SK-N-SH treated with all-trans-retinoic acid at 6 μM for 48 hours (cell line): ENCODE results near the gene SNRK.

Source experiments
- ATAC-seq: fragments of 200-7000 bp; cut with Tn5 transposase; 3 replicates; pipeline ENCODE4 v1.9.1; 2020; ENCODE audit warnings: mild to moderate bottlenecking, moderate library complexity
- BACH2 ChIP-seq: fragments of 250-450 bp; sonication (Bioruptor Pico); IDR thresholded peaks from 2 replicates; pipeline ENCODE4 v1.9.0; 2021; ENCODE audit warnings: mild to moderate bottlenecking, borderline replicate concordance
- CREB5 ChIP-seq: fragments of 250-450 bp; sonication (Bioruptor Pico); IDR thresholded peaks from 2 replicates; pipeline ENCODE4 v1.5.1; 2020; ENCODE audit warnings: low read depth, mild to moderate bottlenecking, moderate library complexity
- CSDC2 ChIP-seq: fragments of 250-450 bp; sonication (Bioruptor Pico); IDR thresholded peaks from 2 replicates; pipeline ENCODE4 v1.5.0; 2020; ENCODE audit warnings: mild to moderate bottlenecking, moderate library complexity
- CSRNP3 ChIP-seq: fragments of 250-450 bp; sonication (Bioruptor Pico); IDR thresholded peaks from 2 replicates; pipeline ENCODE4 v1.5.1; 2021; ENCODE audit warnings: mild to moderate bottlenecking, moderate library complexity
- ESRRG ChIP-seq: fragments of 250-450 bp; sonication (Bioruptor Pico); IDR thresholded peaks from 2 replicates; pipeline ENCODE4 v1.6.1; 2021; ENCODE audit warnings: mild to moderate bottlenecking
- GLIS3 ChIP-seq: fragments of 250-450 bp; sonication (Bioruptor Pico); IDR thresholded peaks from 2 replicates; pipeline ENCODE4 v1.5.0; 2020; ENCODE audit warnings: mild to moderate bottlenecking, moderate library complexity
- OSR1 ChIP-seq: fragments of 250-450 bp; sonication (Bioruptor Pico); IDR thresholded peaks from 2 replicates; pipeline ENCODE4 v1.8.0; 2022; ENCODE audit warnings: moderate library complexity, mild to moderate bottlenecking, inconsistent platforms
- PATZ1 ChIP-seq: fragments of 250-450 bp; sonication (Bioruptor Pico); IDR thresholded peaks from 2 replicates; pipeline ENCODE4 v1.8.0; 2020; ENCODE audit warnings: mild to moderate bottlenecking, moderate library complexity, borderline replicate concordance
- PPARA ChIP-seq: fragments of 250-450 bp; sonication (Bioruptor Pico); IDR thresholded peaks from 2 replicates; pipeline ENCODE4 v1.5.0; 2020; ENCODE audit warnings: mild to moderate bottlenecking, borderline replicate concordance
- RARB ChIP-seq: fragments of 250-450 bp; sonication (Bioruptor Pico); IDR thresholded peaks from 2 replicates; pipeline ENCODE4 v1.8.0; 2021; ENCODE audit warnings: mild to moderate bottlenecking, moderate library complexity
- TCF4 ChIP-seq: fragments of 250-450 bp; sonication (Bioruptor Pico); IDR thresholded peaks from 2 replicates; pipeline ENCODE4 v1.8.0; 2021; ENCODE audit warnings: mild to moderate bottlenecking, moderate library complexity, borderline replicate concordance
- TOX ChIP-seq: fragments of 250-450 bp; sonication (Bioruptor Pico); IDR thresholded peaks from 2 replicates; pipeline ENCODE4 v1.8.0; 2021; ENCODE audit warnings: mild to moderate bottlenecking, moderate library complexity, borderline replicate concordance
- ZC3H10 ChIP-seq: fragments of 250-450 bp; sonication (Bioruptor Pico); IDR thresholded peaks from 2 replicates; pipeline ENCODE4 v1.5.1; 2021; ENCODE audit warnings: mild to moderate bottlenecking, moderate library complexity
- ZFP3 ChIP-seq: fragments of 250-450 bp; sonication (Bioruptor Pico); IDR thresholded peaks from 2 replicates; pipeline ENCODE4 v1.5.0; 2020; ENCODE audit warnings: mild to moderate bottlenecking, moderate library complexity
- ZFP30 ChIP-seq: fragments of 450-650 bp; formaldehyde crosslinking; IDR thresholded peaks from 2 replicates; pipeline ENCODE4 v1.5.0; 2022; ENCODE audit warnings: mild to moderate bottlenecking, moderate library complexity
- ZNF70 ChIP-seq: fragments of 450-650 bp; formaldehyde crosslinking; IDR thresholded peaks from 2 replicates; pipeline ENCODE4 v1.5.0; 2020; ENCODE audit warnings: mild to moderate bottlenecking, moderate library complexity
- ZNF8 ChIP-seq: fragments of 450-650 bp; formaldehyde crosslinking; IDR thresholded peaks from 2 replicates; pipeline ENCODE4 v1.5.0; 2020; ENCODE audit warnings: mild to moderate bottlenecking, moderate library complexity
- TF ChIP-seq, protein P1 (sequence below): fragments of 250-450 bp; sonication (Bioruptor Pico); IDR thresholded peaks from 2 replicates; pipeline ENCODE4 v1.8.0; 2021; ENCODE audit warnings: low read depth, mild to moderate bottlenecking, moderate library complexity, borderline replicate concordance
- TF ChIP-seq, protein P2 (sequence below): fragments of 250-450 bp; sonication (Bioruptor Pico); IDR thresholded peaks from 2 replicates; pipeline ENCODE4 v1.5.0; 2020; ENCODE audit warnings: mild to moderate bottlenecking, moderate library complexity

The SNRK gene

GRCh38 chr3:43243590-43244587 lies 42.5 kb upstream of the SNRK start:
- TF ChIP-seq PPARA (CRISPR knock-in tag) (no peak), BACH2 (CRISPR knock-in tag) (no peak), ZFP3 (no peak), ZNF70 (CRISPR knock-in tag) (no peak), RARB (CRISPR knock-in tag) (no peak), ZFP30 (CRISPR knock-in tag) (no peak), CSDC2 (CRISPR knock-in tag) (no peak), ZC3H10 (no peak), PATZ1 (no peak), TOX (CRISPR knock-in tag) (no peak), OSR1 (CRISPR knock-in tag) (no peak), CSRNP3 (no peak), CREB5 (CRISPR knock-in tag) (no peak)
- TF ChIP-seq, protein P1, sequence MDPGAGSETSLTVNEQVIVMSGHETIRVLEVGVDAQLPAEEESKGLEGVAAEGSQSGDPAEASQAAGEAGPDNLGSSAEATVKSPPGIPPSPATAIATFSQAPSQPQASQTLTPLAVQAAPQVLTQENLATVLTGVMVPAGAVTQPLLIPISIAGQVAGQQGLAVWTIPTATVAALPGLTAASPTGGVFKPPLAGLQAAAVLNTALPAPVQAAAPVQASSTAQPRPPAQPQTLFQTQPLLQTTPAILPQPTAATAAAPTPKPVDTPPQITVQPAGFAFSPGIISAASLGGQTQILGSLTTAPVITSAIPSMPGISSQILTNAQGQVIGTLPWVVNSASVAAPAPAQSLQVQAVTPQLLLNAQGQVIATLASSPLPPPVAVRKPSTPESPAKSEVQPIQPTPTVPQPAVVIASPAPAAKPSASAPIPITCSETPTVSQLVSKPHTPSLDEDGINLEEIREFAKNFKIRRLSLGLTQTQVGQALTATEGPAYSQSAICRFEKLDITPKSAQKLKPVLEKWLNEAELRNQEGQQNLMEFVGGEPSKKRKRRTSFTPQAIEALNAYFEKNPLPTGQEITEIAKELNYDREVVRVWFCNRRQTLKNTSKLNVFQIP (CRISPR knock-in tag): no peak
- no peak for ATAC-seq

DNA sequence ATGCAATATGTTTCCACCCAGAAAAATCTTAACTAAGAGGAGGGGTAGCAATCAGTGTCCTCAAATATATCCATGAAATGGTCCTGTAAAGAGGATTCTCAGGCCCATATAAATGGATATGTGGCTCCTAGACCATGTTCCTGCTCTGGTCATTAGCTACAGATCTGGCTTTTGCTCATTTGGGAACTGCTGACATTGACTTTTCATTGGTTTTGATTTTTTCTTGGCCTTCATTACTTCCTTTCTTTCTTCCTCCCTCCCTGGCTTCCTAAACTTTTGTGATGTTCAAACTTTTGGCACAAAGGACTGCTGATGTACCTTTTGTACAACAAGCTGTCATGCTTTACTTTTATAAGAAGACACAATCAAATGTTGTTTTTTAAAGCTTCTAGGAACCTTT lies 41.6 kb upstream of the SNRK start:
- no peak for TF ChIP-seq TOX (CRISPR knock-in tag)
- no peak for TF ChIP-seq CSRNP3
- no peak for ATAC-seq

GRCh38 chr3:43246976-43247375 lies 39.4 kb upstream of the SNRK start:
- no peak for ATAC-seq
- TF ChIP-seq RARB (CRISPR knock-in tag): no peak
- no peak for TF ChIP-seq BACH2 (CRISPR knock-in tag)
- no peak for TF ChIP-seq ZC3H10
- no peak for TF ChIP-seq ZNF8
- TF ChIP-seq GLIS3: no peak

- no peak for ATAC-seq
- TF ChIP-seq ZNF70 (CRISPR knock-in tag): no peak
- TF ChIP-seq TOX (CRISPR knock-in tag): no peak
- TF ChIP-seq, protein P2, sequence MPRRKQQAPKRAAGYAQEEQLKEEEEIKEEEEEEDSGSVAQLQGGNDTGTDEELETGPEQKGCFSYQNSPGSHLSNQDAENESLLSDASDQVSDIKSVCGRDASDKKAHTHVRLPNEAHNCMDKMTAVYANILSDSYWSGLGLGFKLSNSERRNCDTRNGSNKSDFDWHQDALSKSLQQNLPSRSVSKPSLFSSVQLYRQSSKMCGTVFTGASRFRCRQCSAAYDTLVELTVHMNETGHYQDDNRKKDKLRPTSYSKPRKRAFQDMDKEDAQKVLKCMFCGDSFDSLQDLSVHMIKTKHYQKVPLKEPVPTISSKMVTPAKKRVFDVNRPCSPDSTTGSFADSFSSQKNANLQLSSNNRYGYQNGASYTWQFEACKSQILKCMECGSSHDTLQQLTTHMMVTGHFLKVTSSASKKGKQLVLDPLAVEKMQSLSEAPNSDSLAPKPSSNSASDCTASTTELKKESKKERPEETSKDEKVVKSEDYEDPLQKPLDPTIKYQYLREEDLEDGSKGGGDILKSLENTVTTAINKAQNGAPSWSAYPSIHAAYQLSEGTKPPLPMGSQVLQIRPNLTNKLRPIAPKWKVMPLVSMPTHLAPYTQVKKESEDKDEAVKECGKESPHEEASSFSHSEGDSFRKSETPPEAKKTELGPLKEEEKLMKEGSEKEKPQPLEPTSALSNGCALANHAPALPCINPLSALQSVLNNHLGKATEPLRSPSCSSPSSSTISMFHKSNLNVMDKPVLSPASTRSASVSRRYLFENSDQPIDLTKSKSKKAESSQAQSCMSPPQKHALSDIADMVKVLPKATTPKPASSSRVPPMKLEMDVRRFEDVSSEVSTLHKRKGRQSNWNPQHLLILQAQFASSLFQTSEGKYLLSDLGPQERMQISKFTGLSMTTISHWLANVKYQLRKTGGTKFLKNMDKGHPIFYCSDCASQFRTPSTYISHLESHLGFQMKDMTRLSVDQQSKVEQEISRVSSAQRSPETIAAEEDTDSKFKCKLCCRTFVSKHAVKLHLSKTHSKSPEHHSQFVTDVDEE (CRISPR knock-in tag): no peak
- no peak for TF ChIP-seq GLIS3
- TF ChIP-seq PPARA (CRISPR knock-in tag): no peak
- no peak for TF ChIP-seq TCF4 (CRISPR knock-in tag)
- no peak for TF ChIP-seq PATZ1
- no peak for TF ChIP-seq RARB (CRISPR knock-in tag)
- TF ChIP-seq, protein P1 (CRISPR knock-in tag): no peak
- no peak for TF ChIP-seq ESRRG
Measured at GRCh38 chr3:43247561-43248184, 38.7 kb upstream of the SNRK start.
